Measurements from ENCODE around the gene DCLRE1B.
A peak's percentile ranks its signal among the peaks of the same experiment; 100 is the strongest.

The DCLRE1B gene

GRCh38 chr1:113934006-113934405, 28.9 kb downstream of the DCLRE1B start:
- H2AFZ ChIP-seq (ENCODE audit: insufficient read depth, low read length, poor library complexity): no peak overlapping the region
- no peak overlapping the region for H2BK12ac ChIP-seq (ENCODE audit: low read length)
- H3K79me2 ChIP-seq (ENCODE audit: control insufficient read depth, insufficient read depth, low read length, poor library complexity): peaks cover 12% of the 10 kb centered on the region
- no peak overlapping the region for H3K23ac ChIP-seq (ENCODE audit: low read length)
- H3K79me1 ChIP-seq (ENCODE audit: low read length): peaks cover 8% of the 10 kb centered on the region
- no peak overlapping the region for H2BK5ac ChIP-seq (ENCODE audit: low read depth, low read length, poor library complexity)
- no peak overlapping the region for H4K8ac ChIP-seq (ENCODE audit: low read depth, low read length)
- no peaks in the 10 kb centered on the region for H3K36me3 ChIP-seq (ENCODE audit: control insufficient read depth in 1 of 2, insufficient read depth in 2 of 2, low read length in 2 of 2)
- H3K14ac ChIP-seq (ENCODE audit: low read length): no peak overlapping the region
- H3K18ac ChIP-seq (ENCODE audit: low read length): no peak overlapping the region
- peaks cover 2 to 4% of the 10 kb centered on the region in 2 experiments for H3K4me1 ChIP-seq (ENCODE audit: control insufficient read depth in 1 of 2, insufficient read depth in 2 of 2, low read length in 2 of 2)
- H3K4me2 ChIP-seq (ENCODE audit: low read length): no peak overlapping the region
- H2BK120ac ChIP-seq (ENCODE audit: insufficient read depth, low read length, poor library complexity): no peak overlapping the region
- H4K12ac ChIP-seq (ENCODE audit: low read depth, low read length): no peak overlapping the region
- H3K4me3 ChIP-seq (ENCODE audit: low read depth, low read length): no peak overlapping the region
- H3K9ac ChIP-seq (ENCODE audit: low read length): no peak overlapping the region
- no peaks in the 10 kb centered on the region for H3K27me3 ChIP-seq (ENCODE audit: insufficient read depth, low read length)
- no peak overlapping the region for H2AK5ac ChIP-seq (ENCODE audit: low read length)
- no peak overlapping the region for H3K27ac ChIP-seq (ENCODE audit: low read depth, low read length)
- DNase-seq: no peak
- no peaks in the 10 kb centered on the region for H3K9me3 ChIP-seq (ENCODE audit: insufficient read depth, low read depth, low read length)
- no peak overlapping the region for H3K4ac ChIP-seq (ENCODE audit: low read depth, low read length)
- H4K91ac ChIP-seq (ENCODE audit: low read depth, low read length): no peak overlapping the region

GRCh38 chr1:113934511-113935055, 29.5 kb downstream of the DCLRE1B start:
- no peak overlapping the region for H3K27ac ChIP-seq (ENCODE audit: low read depth, low read length)
- no peak overlapping the region for H4K91ac ChIP-seq (ENCODE audit: low read depth, low read length)
- H2AK5ac ChIP-seq (ENCODE audit: low read length): no peak overlapping the region
- H3K9me3 ChIP-seq (ENCODE audit: insufficient read depth, low read depth, low read length): no peaks in the 10 kb centered on the region
- peaks cover 12% of the 10 kb centered on the region for H3K79me2 ChIP-seq (ENCODE audit: control insufficient read depth, insufficient read depth, low read length, poor library complexity)
- no peak overlapping the region for H4K12ac ChIP-seq (ENCODE audit: low read depth, low read length)
- H2BK5ac ChIP-seq (ENCODE audit: low read depth, low read length, poor library complexity): no peak overlapping the region
- no peak overlapping the region for H4K8ac ChIP-seq (ENCODE audit: low read depth, low read length)
- H3K23ac ChIP-seq (ENCODE audit: low read length): no peak overlapping the region
- WGBS (ENCODE audit: extremely low coverage, insufficient coverage, insufficient read length): no CpG with 5 or more reads among the region's 5 CpGs
- H3K4me3 ChIP-seq (ENCODE audit: low read depth, low read length): no peak overlapping the region
- H3K4me1 ChIP-seq (ENCODE audit: control insufficient read depth in 1 of 2, insufficient read depth in 2 of 2, low read length in 2 of 2): peaks cover 2 to 4% of the 10 kb centered on the region in 2 experiments
- no peak overlapping the region for H2AFZ ChIP-seq (ENCODE audit: insufficient read depth, low read length, poor library complexity)
- H3K14ac ChIP-seq (ENCODE audit: low read length): no peak overlapping the region
- no peak overlapping the region for H3K9ac ChIP-seq (ENCODE audit: low read length)
- no peak overlapping the region for H3K18ac ChIP-seq (ENCODE audit: low read length)
- DNase-seq: no peak
- no peaks in the 10 kb centered on the region for H3K36me3 ChIP-seq (ENCODE audit: control insufficient read depth in 1 of 2, insufficient read depth in 2 of 2, low read length in 2 of 2)
- H3K79me1 ChIP-seq (ENCODE audit: low read length): peaks cover 5% of the 10 kb centered on the region
- H3K4me2 ChIP-seq (ENCODE audit: low read length): no peak overlapping the region
- no peaks in the 10 kb centered on the region for H3K27me3 ChIP-seq (ENCODE audit: insufficient read depth, low read length)
- no peak overlapping the region for H2BK120ac ChIP-seq (ENCODE audit: insufficient read depth, low read length, poor library complexity)
- H2BK12ac ChIP-seq (ENCODE audit: low read length): no peak overlapping the region
- peak overlapping the region; percentile 83 for H3K4ac ChIP-seq (ENCODE audit: low read depth, low read length)

- Histone ChIP-seq H3K14ac (ENCODE audit: low read length) (no peak overlapping the region), H3K9ac (ENCODE audit: low read length) (no peak overlapping the region), H3K4ac (ENCODE audit: low read depth, low read length) (peak overlapping the region; percentile 19), H3K79me1 (ENCODE audit: low read length) (no peaks in the 10 kb centered on the region), H2AFZ (ENCODE audit: insufficient read depth, low read length, poor library complexity) (no peak overlapping the region), H3K18ac (ENCODE audit: low read length) (no peak overlapping the region), H3K27me3 (ENCODE audit: insufficient read depth, low read length) (no peaks in the 10 kb centered on the region), H3K36me3 (ENCODE audit: control insufficient read depth in 1 of 2, insufficient read depth in 2 of 2, low read length in 2 of 2) (no peaks in the 10 kb centered on the region), H4K91ac (ENCODE audit: low read depth, low read length) (no peak overlapping the region), H3K27ac (ENCODE audit: low read depth, low read length) (no peak overlapping the region), H2BK12ac (ENCODE audit: low read length) (no peak overlapping the region), H2AK5ac (ENCODE audit: low read length) (no peak overlapping the region), H3K4me2 (ENCODE audit: low read length) (no peak overlapping the region), H3K23ac (ENCODE audit: low read length) (no peak overlapping the region), H4K12ac (ENCODE audit: low read depth, low read length) (no peak overlapping the region), H3K4me3 (ENCODE audit: low read depth, low read length) (no peak overlapping the region), H3K4me1 (ENCODE audit: control insufficient read depth in 1 of 2, insufficient read depth in 2 of 2, low read length in 2 of 2) (peaks cover 2 to 4% of the 10 kb centered on the region in 2 experiments), H3K9me3 (ENCODE audit: insufficient read depth, low read depth, low read length) (no peaks in the 10 kb centered on the region), H2BK120ac (ENCODE audit: insufficient read depth, low read length, poor library complexity) (no peak overlapping the region), H2BK5ac (ENCODE audit: low read depth, low read length, poor library complexity) (no peak overlapping the region), H4K8ac (ENCODE audit: low read depth, low read length) (no peak overlapping the region), H3K79me2 (ENCODE audit: control insufficient read depth, insufficient read depth, low read length, poor library complexity) (peaks cover 9% of the 10 kb centered on the region)
- DNase-seq: no peak
- no CpG with 5 or more reads among the region's 1 CpG for whole genome bisulfite sequencing (ENCODE audit: extremely low coverage, insufficient coverage, insufficient read length)
Observed at GRCh38 chr1:113935176-113935575, 30.1 kb downstream of the DCLRE1B start.

DNA sequence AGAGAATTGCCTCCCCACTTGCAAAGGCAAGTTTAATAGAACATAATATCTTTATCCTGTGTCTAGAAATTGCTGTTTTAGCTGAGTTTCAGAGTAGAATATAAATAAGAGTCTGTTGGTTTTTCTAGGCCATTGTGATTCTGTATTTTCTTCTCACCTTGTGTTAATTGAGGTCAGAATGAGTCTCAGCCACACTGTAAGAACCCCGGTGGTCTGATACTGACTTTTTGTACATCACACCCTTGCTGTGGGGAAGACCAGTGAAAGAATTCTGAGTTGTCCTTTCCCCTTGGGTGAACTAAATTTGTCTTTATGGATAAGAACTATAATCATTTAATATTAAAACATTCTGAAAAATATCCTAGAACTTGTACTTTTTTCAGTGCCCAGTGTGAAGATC, 30.8 kb downstream of the DCLRE1B start:
- Histone ChIP-seq H3K27me3 (ENCODE audit: insufficient read depth, low read length) (no peaks in the 10 kb centered on the region), H3K14ac (ENCODE audit: low read length) (no peak overlapping the region), H2AFZ (ENCODE audit: insufficient read depth, low read length, poor library complexity) (no peak overlapping the region), H4K8ac (ENCODE audit: low read depth, low read length) (no peak overlapping the region), H2BK120ac (ENCODE audit: insufficient read depth, low read length, poor library complexity) (no peak overlapping the region), H3K79me2 (ENCODE audit: control insufficient read depth, insufficient read depth, low read length, poor library complexity) (peaks cover 5% of the 10 kb centered on the region), H3K23ac (ENCODE audit: low read length) (no peak overlapping the region), H3K4me1 (ENCODE audit: control insufficient read depth in 1 of 2, insufficient read depth in 2 of 2, low read length in 2 of 2) (peaks cover 0 to 2% of the 10 kb centered on the region in 2 experiments), H3K4me3 (ENCODE audit: low read depth, low read length) (no peak overlapping the region), H2BK5ac (ENCODE audit: low read depth, low read length, poor library complexity) (no peak overlapping the region), H3K27ac (ENCODE audit: low read depth, low read length) (no peak overlapping the region), H3K18ac (ENCODE audit: low read length) (no peak overlapping the region), H3K4ac (ENCODE audit: low read depth, low read length) (no peak overlapping the region), H2AK5ac (ENCODE audit: low read length) (no peak overlapping the region), H3K9me3 (ENCODE audit: insufficient read depth, low read depth, low read length) (no peaks in the 10 kb centered on the region), H3K9ac (ENCODE audit: low read length) (no peak overlapping the region), H4K12ac (ENCODE audit: low read depth, low read length) (no peak overlapping the region), H2BK12ac (ENCODE audit: low read length) (no peak overlapping the region), H3K36me3 (ENCODE audit: control insufficient read depth in 1 of 2, insufficient read depth in 2 of 2, low read length in 2 of 2) (peaks cover 6 to 8% of the 10 kb centered on the region in 2 experiments), H3K4me2 (ENCODE audit: low read length) (no peak overlapping the region), H3K79me1 (ENCODE audit: low read length) (no peaks in the 10 kb centered on the region), H4K91ac (ENCODE audit: low read depth, low read length) (no peak overlapping the region)
- no peak for DNase-seq
- WGBS (ENCODE audit: extremely low coverage, insufficient coverage, insufficient read length): no CpG with 5 or more reads among the region's 1 CpG

All from trophoblast cell (in vitro differentiated cells and primary cell).